GM19463 (cell line): ENCODE data around the gene DLL4.
"Not testable (repeated sequence)": the region's sequence is repeated elsewhere in the genome, so short reads cannot be mapped to it uniquely, and the experiment has no call there.

Experiments
- ATAC-seq: cut with Tn5 transposase; IDR thresholded peaks from one replicate; pipeline ENCODE4 v1.9.1; 2021; ENCODE audit warnings: mild to moderate bottlenecking, moderate library complexity; ENCODE audit not compliant: unreplicated experiment

Gene DLL4

DNA sequence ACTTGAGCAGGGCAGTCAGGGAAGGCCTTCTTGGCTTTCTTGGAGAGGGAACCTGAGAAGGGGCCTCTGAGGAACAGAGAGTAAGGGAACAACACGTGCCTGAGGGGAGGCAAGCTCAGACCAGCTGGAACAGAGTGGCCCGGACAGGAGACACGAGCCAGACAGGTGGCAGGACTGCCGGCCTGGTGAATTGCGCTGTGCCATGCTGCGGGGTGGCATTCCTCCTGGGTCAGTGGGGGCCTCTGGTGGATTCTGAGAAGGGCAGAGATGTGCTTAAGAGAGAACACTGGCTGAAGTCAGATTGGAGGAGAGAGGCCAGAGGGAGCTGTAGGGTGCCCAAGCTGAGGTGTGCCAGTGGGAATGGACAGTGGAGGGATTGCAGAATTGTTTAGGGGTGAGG, 29.0 kb downstream of the DLL4 start:
- ATAC-seq, result no peak

GRCh38 chr15:40958723-40959122, 29.6 kb downstream of the DLL4 start:
- ATAC-seq, result no peak

DNA sequence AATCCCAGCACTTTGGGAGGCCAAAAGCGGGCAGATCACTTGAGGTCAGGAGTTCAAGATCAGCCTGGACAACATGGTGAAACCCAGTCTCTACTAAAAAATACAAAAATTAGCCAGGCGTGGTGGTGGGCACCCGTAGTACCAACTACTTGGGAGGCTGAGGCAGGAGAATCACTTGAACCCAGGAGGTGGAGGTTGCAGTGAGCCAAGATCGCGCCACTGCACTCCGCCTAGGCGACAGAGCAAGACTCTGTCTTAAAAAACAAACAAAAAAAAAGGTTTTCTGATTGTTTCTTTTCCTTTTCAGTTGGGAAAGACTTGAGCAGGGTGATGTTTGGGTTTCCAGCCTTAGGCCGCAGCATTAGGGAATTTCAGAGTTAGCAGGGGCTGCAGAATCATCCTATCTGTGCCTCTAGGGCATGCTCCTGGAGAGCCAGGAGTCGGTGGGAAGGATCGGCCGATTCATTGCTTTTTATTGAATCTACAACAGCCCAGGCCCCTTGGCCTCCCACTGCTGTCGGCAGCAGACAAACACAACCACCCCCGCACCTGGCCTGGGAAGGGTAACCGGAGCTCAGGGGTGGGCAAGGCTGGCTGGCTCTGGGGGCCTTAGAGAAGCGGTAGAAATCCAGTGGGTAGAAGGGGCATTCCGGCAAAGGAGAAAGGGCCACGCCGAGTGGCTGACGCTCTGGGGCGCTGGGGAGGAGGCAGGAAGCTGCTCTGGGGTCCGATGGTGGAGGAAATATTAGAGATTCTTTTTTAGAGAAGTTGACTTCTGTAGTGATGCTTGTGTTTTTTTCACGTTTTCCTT, 30.4 kb downstream of the DLL4 start:
- no peak for ATAC-seq

- no peak for ATAC-seq
Measured at GRCh38 chr15:40960151-40960885, 31.2 kb downstream of the DLL4 start.

DNA sequence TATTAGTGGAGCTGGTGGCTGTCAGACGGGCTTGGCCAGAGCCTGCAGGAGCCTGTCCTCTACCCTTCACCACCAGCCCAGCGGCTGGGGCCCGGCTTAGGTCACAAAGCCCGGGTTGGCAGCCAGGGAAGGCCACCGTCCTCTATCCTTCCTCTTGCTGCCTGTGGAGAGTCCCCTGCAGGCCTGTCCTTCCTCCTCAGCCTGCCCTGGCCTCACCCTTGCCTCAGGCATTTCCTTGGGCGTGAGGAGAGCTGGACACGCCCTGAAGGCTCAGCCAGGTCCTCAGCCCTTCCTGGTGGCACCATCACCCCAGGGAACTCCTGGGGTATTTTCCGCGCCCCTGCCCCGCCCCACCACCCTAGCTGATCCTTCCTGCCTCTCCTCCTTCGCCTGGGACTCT, 31.8 kb downstream of the DLL4 start:
- no peak for ATAC-seq

GRCh38 chr15:40961740-40962139, 32.6 kb downstream of the DLL4 start:
- not testable (repeated sequence) for ATAC-seq

- ATAC-seq, result not testable (repeated sequence)
Measured at GRCh38 chr15:40962317-40962716, 33.2 kb downstream of the DLL4 start.

DNA sequence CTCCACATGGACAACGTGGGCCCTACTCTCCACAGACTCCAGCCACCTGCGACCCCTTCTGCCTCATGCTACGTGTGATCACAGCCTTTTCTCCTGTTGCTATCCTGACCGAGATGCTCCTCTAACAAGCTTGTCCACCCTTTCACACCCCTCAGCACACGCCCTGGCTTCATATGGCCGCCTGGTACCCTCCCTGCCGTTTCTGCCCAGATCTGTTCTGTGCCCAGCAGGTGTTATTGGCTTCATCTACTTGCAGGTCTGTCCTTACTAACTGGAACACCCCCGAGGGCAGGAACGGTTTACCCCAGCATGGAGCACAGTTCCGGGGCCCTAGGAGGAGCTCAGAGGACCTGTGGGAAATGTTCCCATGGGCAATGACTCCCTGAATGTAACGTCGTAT, 34.1 kb downstream of the DLL4 start:
- no peak for ATAC-seq

GRCh38 chr15:40964006-40964405, 34.9 kb downstream of the DLL4 start:
- ATAC-seq, result no peak

GRCh38 chr15:40964634-40965033, 35.5 kb downstream of the DLL4 start:
- no peak for ATAC-seq

- no peak for ATAC-seq
Measured at GRCh38 chr15:40968290-40969085, 39.3 kb downstream of the DLL4 start.

DNA sequence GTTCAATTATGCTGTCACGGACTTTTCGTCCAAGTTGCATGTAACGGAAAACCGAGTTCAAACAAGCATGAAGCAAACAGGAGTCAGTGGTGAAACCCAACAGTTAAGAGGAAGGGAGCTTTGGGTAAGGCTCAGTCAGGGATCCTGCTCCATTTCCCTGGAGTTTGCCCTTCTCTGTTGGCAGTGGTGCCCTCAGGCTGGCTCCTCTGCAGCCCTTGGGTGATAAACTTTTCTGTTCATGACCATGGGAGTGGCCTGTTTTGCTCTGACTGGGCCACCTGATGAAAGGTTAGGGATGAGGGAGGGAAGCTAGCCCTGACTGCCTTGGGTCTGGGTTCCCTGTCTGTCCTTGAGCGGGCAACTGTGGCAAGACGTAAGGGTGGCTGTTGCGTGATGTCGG, 40.2 kb downstream of the DLL4 start:
- no peak for ATAC-seq

- no peak for ATAC-seq
Measured at GRCh38 chr15:40974879-40975278, 45.7 kb downstream of the DLL4 start.

- no peak for ATAC-seq
Measured at GRCh38 chr15:40976819-40977218, 47.7 kb downstream of the DLL4 start.

GRCh38 chr15:40978141-40978540, 49.0 kb downstream of the DLL4 start:
- ATAC-seq, result no peak

- no peak for ATAC-seq
Measured at GRCh38 chr15:40978562-40978961, 49.4 kb downstream of the DLL4 start.

- no peak for ATAC-seq
Measured at GRCh38 chr15:40981186-40981585, 52.0 kb downstream of the DLL4 start.

GRCh38 chr15:40982855-40983254, 53.7 kb downstream of the DLL4 start:
- no peak for ATAC-seq

DNA sequence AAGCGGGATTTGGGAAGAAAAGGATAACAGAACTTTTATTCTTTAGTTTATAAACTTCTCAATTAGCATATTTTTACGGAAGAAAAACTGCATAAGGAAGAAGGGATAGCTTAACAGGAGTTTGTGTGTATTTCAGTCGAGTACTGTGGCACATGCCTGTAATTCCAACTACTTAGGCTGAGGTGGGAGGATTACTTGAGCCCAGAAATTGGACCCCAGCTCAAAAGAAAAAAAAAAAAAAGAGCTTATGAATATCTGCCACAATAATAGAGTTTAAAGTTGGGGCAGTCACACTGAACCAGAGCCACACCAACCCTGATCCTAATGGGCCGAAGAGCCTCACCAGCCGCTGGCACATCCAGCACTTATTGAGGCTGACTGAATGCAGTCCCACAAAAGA, 55.3 kb downstream of the DLL4 start:
- no peak for ATAC-seq

DNA sequence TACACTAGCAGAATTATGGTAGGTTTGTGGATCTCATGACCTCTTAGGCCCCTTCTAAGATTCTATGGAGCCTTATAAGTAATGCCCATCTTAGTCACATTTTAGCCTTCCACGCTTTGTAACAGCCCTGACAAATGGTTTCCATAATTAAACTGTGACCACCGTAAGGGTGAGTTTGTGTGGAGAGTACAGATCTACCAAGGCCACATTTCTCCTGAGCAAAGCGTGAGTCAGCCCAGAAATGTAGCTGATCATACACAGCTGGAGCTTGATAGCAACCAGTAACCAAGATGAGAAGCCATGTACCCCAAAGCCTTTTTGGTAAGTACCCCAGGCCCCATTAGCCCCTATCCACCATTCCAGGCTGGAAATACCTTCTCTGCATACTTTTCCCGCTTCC, 55.8 kb downstream of the DLL4 start:
- ATAC-seq, result no peak

DNA sequence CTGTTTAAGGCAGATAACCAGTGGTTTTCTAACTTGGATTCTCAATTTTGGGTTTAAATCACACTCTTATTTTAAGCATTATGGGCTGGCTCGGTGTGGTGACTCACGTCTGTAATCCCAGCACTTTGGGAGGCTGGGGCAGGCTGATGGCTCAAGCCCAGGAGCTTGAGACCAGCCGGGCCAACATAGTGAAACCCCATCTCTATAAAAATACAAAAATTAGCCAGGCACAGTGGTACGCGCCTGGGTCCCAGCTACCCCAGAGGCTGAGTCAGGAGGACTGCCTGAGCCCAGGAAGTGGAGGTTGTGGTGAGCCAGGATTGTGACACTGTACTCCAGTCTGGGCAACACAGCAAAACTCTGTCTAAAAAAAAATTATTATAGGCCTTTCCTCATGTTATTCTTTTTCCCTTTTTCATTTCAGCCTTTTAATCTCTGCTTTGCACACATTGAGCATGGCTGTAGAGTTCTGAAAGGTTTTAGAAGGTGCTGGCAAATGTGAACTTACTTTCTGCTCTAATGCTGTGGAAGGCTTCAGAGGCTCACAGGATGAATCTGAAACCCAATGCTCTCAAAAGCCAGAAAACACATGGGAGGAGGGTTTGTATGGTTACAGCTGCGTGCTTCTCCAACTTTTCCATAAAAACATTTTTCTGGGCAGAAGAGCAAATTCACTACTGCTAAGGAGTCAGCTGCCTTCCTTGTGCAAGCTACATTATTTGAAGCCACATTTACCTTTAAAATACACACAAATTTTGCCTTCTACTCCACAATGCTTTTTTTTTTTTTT, 56.6 kb downstream of the DLL4 start:
- no peak for ATAC-seq
